Gastrocnemius medialis (tissue), 4 donors: ENCODE data around the gene C19orf85. TPM values are rescaled to one million over a fixed set of nuclear protein-coding genes. Genes with fewer than 3 reads are reported as not detected.
A peak's percentile ranks its signal among the peaks of the same experiment; 100 is the strongest.

ENCODE experiments used
- ATAC-seq, 2 donors: fragments of 150-250 bp; one replicate each; pipeline ENCODE4 v1.9.1; 2016
- DNase-seq, 2 donors: peaks; one replicate each; pipeline ENCODE4 v3.0.0-alpha.2; 2019
- H3K27ac ChIP-seq, 4 donors: fragments of 200-600 bp; sonication (generic); 1 replicate in 1 of 4; 2 replicates in 3 of 4; pipeline ENCODE4 v1.5.1; 2016 to 2018; ENCODE audit warnings: mild to moderate bottlenecking in 2 of 4, moderate library complexity in 1 of 4
- H3K27me3 ChIP-seq, 3 donors: fragments of 200-600 bp; sonication (generic) in 2 of 3; 1 replicate in 1 of 3; 2 replicates in 2 of 3; pipeline versions ENCODE4 v1.5.1 to v1.6.0; 2016 to 2019; ENCODE audit warnings: mild to moderate bottlenecking in 1 of 3, moderate library complexity in 1 of 3
- H3K36me3 ChIP-seq, 2 donors: fragments of 200-600 bp; sonication (generic) in 1 of 2; one replicate each; pipeline ENCODE4 v1.5.1; 2017 to 2018
- H3K4me1 ChIP-seq, 2 donors: fragments of 200-600 bp; sonication (generic) in 1 of 2; one replicate each; pipeline ENCODE4 v1.5.1; 2016 to 2017; ENCODE audit warnings: mild to moderate bottlenecking in 2 of 2
- H3K4me3 ChIP-seq, 4 donors: fragments of 200-600 bp; sonication (generic) in 3 of 4; 1 replicate in 1 of 4; 2 replicates in 3 of 4; pipeline ENCODE4 v1.5.1; 2016 to 2019; ENCODE audit warnings: mild to moderate bottlenecking in 2 of 4
- H3K9me3 ChIP-seq, 3 donors: fragments of 200-600 bp; sonication (generic) in 2 of 3; 1 replicate in 1 of 3; 2 replicates in 2 of 3; pipeline ENCODE4 v1.5.1; 2016 to 2019
- CTCF ChIP-seq, 5 experiments: fragments of 450-650 bp in 3 of 5; fragments of 200-600 bp in 2 of 5; sonication (generic) in 2 of 5; IDR thresholded peaks in 4 of 5; conservative IDR thresholded peaks in 1 of 5; 1 replicate in 4 of 5; 2 replicates in 1 of 5; pipeline ENCODE4 v1.5.1; 2016 to 2019; ENCODE audit warnings: antibody characterized with exemption in 5 of 5, mild to moderate bottlenecking in 3 of 5, moderate library complexity in 3 of 5
- POLR2A ChIP-seq, 2 donors: fragments of 450-650 bp; IDR thresholded peaks; one replicate each; pipeline ENCODE4 v1.6.1; 2017; ENCODE audit warnings: antibody characterized with exemption in 2 of 2, mild to moderate bottlenecking in 2 of 2, moderate library complexity in 2 of 2
- in situ Hi-C, 4 donors: fragments of 200-750 bp; cut with MboI; loops; one replicate each; pipeline versions ENCODE4 v1.15.0 to v1.8.0; 2017; ENCODE audit warnings: low sequenced_read_pairs in 4 of 4
- intact Hi-C: fragments of 100-400 bp; cut with DNase I; formaldehyde crosslinking; loops from one replicate; pipeline ENCODE4 v1.15.1; 2023; ENCODE audit warnings: low total_unique reads
- total RNA-seq, 4 donors: library from RNA; depleted of rRNA; stranded (reverse); fragments of >200 nt; gene quantifications; one replicate each; pipeline versions ENCODE4 v1.1.0 to v1.2.3, GENCODE V29; 2016

Gene C19orf85
- total RNA-seq, 4 donors from 2014 or later: not detected

GRCh38 chr19:55493645-55494171 is 29.2 kb upstream of the C19orf85 start:
- DNase-seq: no peak
- H3K4me1 ChIP-seq: no peaks in the 10 kb centered on the region

DNA sequence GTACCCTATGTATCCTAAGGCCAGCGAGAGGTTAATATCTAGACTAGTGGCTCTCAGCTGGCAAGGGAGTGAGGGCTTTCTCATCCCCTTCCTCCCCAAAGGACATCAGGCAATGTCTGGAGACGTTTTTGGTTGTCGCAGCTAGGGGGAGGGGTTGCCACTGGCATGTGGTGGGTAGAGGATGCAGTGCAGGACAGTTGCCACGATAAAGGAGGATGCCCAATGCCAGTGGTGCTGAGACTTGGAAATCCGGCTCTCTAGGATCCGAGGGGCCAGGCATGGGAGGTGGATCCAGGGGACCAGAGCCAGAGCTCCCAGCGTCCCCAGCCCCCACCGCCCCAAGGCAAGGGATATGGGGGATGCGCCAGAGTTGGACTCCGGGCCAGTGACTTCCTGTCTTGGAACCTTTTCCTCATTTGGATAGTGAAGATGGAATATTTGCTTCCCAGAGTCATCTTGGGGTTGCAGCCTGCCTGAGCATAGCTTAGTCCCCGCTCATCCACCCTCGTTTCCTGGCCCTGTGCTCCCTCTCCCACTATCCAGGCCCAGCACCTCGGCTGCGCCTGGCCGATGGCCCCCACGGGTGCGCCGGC is 28.6 kb upstream of the C19orf85 start:
- no peaks in the 10 kb centered on the region for H3K4me1 ChIP-seq
- H3K27ac ChIP-seq: peak overlapping the region; percentile 68 to 78 (median 70)
- H3K36me3 ChIP-seq: no peaks in the 10 kb centered on the region
- H3K27me3 ChIP-seq: peaks cover 0 to 5% (median 0%) of the 10 kb centered on the region in 3 donors
- in situ Hi-C loops: no loop called here
- peak overlapping the region in 2 of 4 donors; percentile 23 to 39 for H3K4me3 ChIP-seq
- TF ChIP-seq POLR2A (IDR thresholded peaks at IDR 0.05) (no peak), CTCF (IDR thresholded peaks at IDR 0.05 in 4 of 5, conservative IDR thresholded peaks at IDR 0.05 in 1 of 5) (no peak)
- intact Hi-C loops: no loop called here
- DNase-seq (no peak), ATAC-seq (no peak)
- no peaks in the 10 kb centered on the region for H3K9me3 ChIP-seq

More at GRCh38 chr19:55493645-55494171, 29.2 kb upstream of the C19orf85 start:
- peak overlapping the region; percentile 70 to 78 (median 70) for H3K27ac ChIP-seq
- intact Hi-C loops: no loop called here
- peaks cover 0 to 5% (median 0%) of the 10 kb centered on the region in 3 donors for H3K27me3 ChIP-seq
- H3K4me3 ChIP-seq: peak overlapping the region in 3 of 4 donors; percentile 23 to 41 (median 39)
- TF ChIP-seq CTCF (IDR thresholded peaks at IDR 0.05 in 4 of 5, conservative IDR thresholded peaks at IDR 0.05 in 1 of 5): no peak
- TF ChIP-seq POLR2A (IDR thresholded peaks at IDR 0.05): no peak
- no peaks in the 10 kb centered on the region for H3K9me3 ChIP-seq
- in situ Hi-C loops: no loop called here
- H3K36me3 ChIP-seq: no peaks in the 10 kb centered on the region
- ATAC-seq: no peak

- H3K4me1 ChIP-seq: no peaks in the 10 kb centered on the region
- TF ChIP-seq CTCF (IDR thresholded peaks at IDR 0.05 in 4 of 5, conservative IDR thresholded peaks at IDR 0.05 in 1 of 5) (no peak), POLR2A (IDR thresholded peaks at IDR 0.05) (no peak)
- DNase-seq: no peak
- intact Hi-C loops: no loop called here
- in situ Hi-C loops: no loop called here
- peaks cover 0 to 5% (median 0%) of the 10 kb centered on the region in 3 donors for H3K27me3 ChIP-seq
- H3K27ac ChIP-seq: peak overlapping the region in 1 of 4 donors; percentile 78
- no peaks in the 10 kb centered on the region for H3K36me3 ChIP-seq
- no peak for ATAC-seq
- H3K4me3 ChIP-seq: no peak overlapping the region
- H3K9me3 ChIP-seq: no peaks in the 10 kb centered on the region
These were observed 27.9 kb upstream of the C19orf85 start for GRCh38 chr19:55492362-55492944.

GRCh38 chr19:55491546-55492360 is 27.2 kb upstream of the C19orf85 start:
- DNase-seq: no peak
- Histone ChIP-seq H3K4me1 (peaks cover 2 to 4% of the 10 kb centered on the region in 2 donors), H3K27me3 (peaks cover 0 to 5% (median 0%) of the 10 kb centered on the region in 3 donors), H3K4me3 (no peak overlapping the region), H3K36me3 (no peaks in the 10 kb centered on the region), H3K9me3 (no peaks in the 10 kb centered on the region), H3K27ac (peak overlapping the region in 1 of 4 donors; percentile 18)
- ATAC-seq: no peak
- TF ChIP-seq POLR2A (IDR thresholded peaks at IDR 0.05): no peak
- no peak for TF ChIP-seq CTCF (IDR thresholded peaks at IDR 0.05 in 4 of 5, conservative IDR thresholded peaks at IDR 0.05 in 1 of 5)
- intact Hi-C loops (no loop called here), in situ Hi-C loops (no loop called here)
